GM12801 (cell line): ENCODE results near the gene CEP164.

Experiments
- CTCF ChIP-seq: IDR thresholded peaks from one replicate; pipeline ENCODE4 v1.5.1; 2011; ENCODE audit warnings: control low read depth; ENCODE audit not compliant: insufficient read length; ENCODE audit errors: extremely low read depth

The CEP164 gene

GRCh38 chr11:117444711-117445658, 117.3 kb downstream of the CEP164 start:
- TF ChIP-seq CTCF: no peak

GRCh38 chr11:117449111-117449693, 121.5 kb downstream of the CEP164 start:
- TF ChIP-seq CTCF: no peak

- TF ChIP-seq CTCF: no peak
Measured at GRCh38 chr11:117453886-117454563, 126.4 kb downstream of the CEP164 start.

- TF ChIP-seq CTCF: no peak
Measured at GRCh38 chr11:117454564-117454917, 126.9 kb downstream of the CEP164 start.

- no peak for TF ChIP-seq CTCF
Measured at GRCh38 chr11:117456027-117456720, 128.5 kb downstream of the CEP164 start.

GRCh38 chr11:117457031-117457785, 129.6 kb downstream of the CEP164 start:
- no peak for TF ChIP-seq CTCF
